SU-DHL-6 (cell line): ENCODE data around the gene THAP3.

Experiments used
- H2AFZ ChIP-seq: fragments of 200-600 bp; sonication (generic); 2 replicates; pipeline ENCODE4 v1.6.1; 2014; ENCODE audit warnings: low read depth, mild to moderate bottlenecking, moderate library complexity, mixed read lengths, antibody characterized with exemption, low read length; ENCODE audit not compliant: severe bottlenecking
- H3F3A ChIP-seq: fragments of 200-600 bp; shearing (Covaris generic); 2 replicates; pipeline ENCODE4 v1.6.0; 2016; ENCODE audit warnings: antibody characterized with exemption, mild to moderate bottlenecking; ENCODE audit not compliant: insufficient read depth
- H3K27ac ChIP-seq: fragments of 200-600 bp; sonication (generic); 2 replicates; pipeline ENCODE4 v1.5.1; 2016; ENCODE audit warnings: low read depth, mild to moderate bottlenecking, low read length, moderate library complexity, mixed read lengths
- H3K27me3 ChIP-seq: fragments of 200-600 bp; sonication (generic), shearing (Covaris generic); 2 replicates; pipeline ENCODE4 v1.6.0; 2014; ENCODE audit warnings: mild to moderate bottlenecking, low read length
- H3K36me3 ChIP-seq: fragments of 200-600 bp; sonication (generic); 2 replicates; pipeline ENCODE4 v1.6.1; 2014; ENCODE audit warnings: mild to moderate bottlenecking, low read length, mixed read lengths
- H3K4me2 ChIP-seq: fragments of 300-600, 200-600 bp; shearing (Covaris generic), sonication (generic); 2 replicates; pipeline ENCODE4 v1.6.0; 2014; ENCODE audit warnings: low read length, low read depth, mild to moderate bottlenecking; ENCODE audit not compliant: poor library complexity, severe bottlenecking
- H3K4me3 ChIP-seq: fragments of 200-600 bp; sonication (generic); 2 replicates; pipeline ENCODE4 v1.5.1; 2014; ENCODE audit warnings: antibody characterized with exemption, low read length, mild to moderate bottlenecking, mixed read lengths; ENCODE audit not compliant: insufficient read depth, poor library complexity, severe bottlenecking
- H3K79me2 ChIP-seq: fragments of 200-600 bp; sonication (generic); 2 replicates; pipeline ENCODE4 v1.6.1; 2014; ENCODE audit warnings: mild to moderate bottlenecking, low read length, moderate library complexity; ENCODE audit not compliant: insufficient read depth
- H3K9ac ChIP-seq: fragments of 200-600 bp; sonication (generic); 2 replicates; pipeline ENCODE4 v1.7.0; 2014; ENCODE audit warnings: mild to moderate bottlenecking, low read length
- H3K9me2 ChIP-seq: fragments of 200-600 bp; sonication (generic); replicated peaks from 2 replicates; pipeline ENCODE4 v1.6.1; 2014; ENCODE audit warnings: low read length; ENCODE audit not compliant: insufficient read depth
- H3K9me3 ChIP-seq: fragments of 200-600 bp; sonication (generic); 2 replicates; pipeline ENCODE4 v1.6.1; 2014; ENCODE audit warnings: low read length, mixed read lengths; ENCODE audit not compliant: insufficient read depth
- H4K20me1 ChIP-seq: fragments of 200-600 bp; sonication (generic); 2 replicates; pipeline ENCODE4 v1.6.1; 2014; ENCODE audit warnings: low read depth, mild to moderate bottlenecking, antibody characterized with exemption, low read length, moderate library complexity, mixed read lengths
- CTCF ChIP-seq: fragments of 200-600 bp; sonication (generic); IDR thresholded peaks from one replicate; pipeline ENCODE4 v1.5.1; 2017; ENCODE audit warnings: antibody characterized with exemption, mild to moderate bottlenecking, low read length, moderate library complexity; ENCODE audit not compliant: insufficient read depth, poor library complexity, severe bottlenecking
- EZH2phosphoT487 ChIP-seq: fragments of 200-600 bp; sonication (generic), shearing (Covaris generic); conservative IDR thresholded peaks from 2 replicates; pipeline ENCODE4 v1.6.1; 2018; ENCODE audit warnings: mild to moderate bottlenecking, antibody characterized with exemption, low read length, moderate library complexity, mixed read lengths

Gene THAP3

GRCh38 chr1:6623269-6623965 lies 1.3 kb upstream of the THAP3 start:
- Histone ChIP-seq H3K9ac (no peak overlapping the region), H3K4me3 (no peak overlapping the region), H3K27ac (no peak overlapping the region; the same call in 1 of the 2 replicates), H3K9me2 (no peaks in the 10 kb centered on the region), H3K79me2 (peaks cover 14% of the 10 kb centered on the region), H3K4me2 (no peak overlapping the region), H3F3A (peaks cover 11% of the 10 kb centered on the region; the same call in 1 of the 2 replicates), H3K36me3 (0 out of 2 replicates have a peak, but pooled peaks cover 4% of the 10 kb centered on the region), H2AFZ (no peak overlapping the region), H3K9me3 (no peaks in the 10 kb centered on the region), H4K20me1 (no peaks in the 10 kb centered on the region), H3K27me3 (no peaks in the 10 kb centered on the region)
- TF ChIP-seq EZH2phosphoT487 = no peak

GRCh38 chr1:6625584-6626149 lies 999 bp downstream of the THAP3 start:
- H2AFZ ChIP-seq = peak overlapping the region; percentile 84
- 0 out of 2 replicates have a peak, but pooled peaks cover 4% of the 10 kb centered on the region for H3K36me3 ChIP-seq
- H3K9me3 ChIP-seq = no peaks in the 10 kb centered on the region
- peak overlapping the region; percentile 58 for H3K4me2 ChIP-seq
- peak overlapping the region; percentile 69 for H3K4me3 ChIP-seq
- peaks cover 9% of the 10 kb centered on the region; the same call in 1 of the 2 replicates for H3K79me2 ChIP-seq
- H3K9ac ChIP-seq = peak overlapping the region; percentile 66
- no peak overlapping the region for H3K27ac ChIP-seq
- no peaks in the 10 kb centered on the region for H3K9me2 ChIP-seq
- peaks cover 11% of the 10 kb centered on the region; the same call in 1 of the 2 replicates for H3F3A ChIP-seq
- TF ChIP-seq CTCF (no peak), EZH2phosphoT487 (no peak)
- no peaks in the 10 kb centered on the region for H3K27me3 ChIP-seq
- no peaks in the 10 kb centered on the region for H4K20me1 ChIP-seq

- Histone ChIP-seq H3K27ac (no peak overlapping the region), H3K36me3 (no peaks in the 10 kb centered on the region), H3K4me2 (no peak overlapping the region)
These were observed 2.4 kb downstream of the THAP3 start for GRCh38 chr1:6627031-6627430.

More at GRCh38 chr1:6627031-6627430, 2.4 kb downstream of the THAP3 start:
- Histone ChIP-seq H4K20me1 (no peaks in the 10 kb centered on the region), H3K4me3 (no peak overlapping the region), H3K27me3 (no peaks in the 10 kb centered on the region), H3K9me3 (no peaks in the 10 kb centered on the region), H3F3A (peaks cover 11% of the 10 kb centered on the region; the same call in 1 of the 2 replicates), H2AFZ (no peak overlapping the region), H3K9me2 (no peaks in the 10 kb centered on the region), H3K79me2 (peaks cover 9% of the 10 kb centered on the region; the same call in 1 of the 2 replicates), H3K9ac (no peak overlapping the region)
- no peak for TF ChIP-seq EZH2phosphoT487
- no peak for TF ChIP-seq CTCF
